Fibroblast of the aortic adventitia (primary cell): ENCODE data around the gene CCDC141. TPM values are rescaled to one million over a fixed set of nuclear protein-coding genes. Genes with fewer than 3 reads are reported as not detected.
A peak's percentile ranks its signal among the peaks of the same experiment; 100 is the strongest.

ENCODE experiments used
- DNase-seq: peaks from one replicate; pipeline ENCODE4 v3.0.0-alpha.2; 2010; ENCODE audit warnings: low read depth
- H3K4me3 ChIP-seq: 2 replicates; pipeline ENCODE4 v1.5.1; 2011; ENCODE audit warnings: low read depth, mild to moderate bottlenecking, control low read depth, low read length, moderate library complexity
- CTCF ChIP-seq: IDR thresholded peaks from 2 replicates; pipeline ENCODE4 v1.5.1; 2011; ENCODE audit warnings: mild to moderate bottlenecking, low read length, control low read depth, inconsistent platforms; ENCODE audit not compliant: insufficient read depth
- total RNA-seq: library from RNA; depleted of rRNA; stranded (reverse); fragments of >200 nt; gene quantifications from 2 replicates; pipeline ENCODE4 v1.2.3, GENCODE V29; 2012; ENCODE audit warnings: low replicate concordance

CCDC141 gene
- total RNA-seq, 1 donor, result 2.7 TPM

- peak; percentile 43 for DNase-seq
- no peak overlapping the region for H3K4me3 ChIP-seq
- TF ChIP-seq CTCF, result no peak
Observed at GRCh38 chr2:178844269-178844668, 205.7 kb downstream of the CCDC141 start.

- no peak for TF ChIP-seq CTCF
- no peak overlapping the region for H3K4me3 ChIP-seq
- DNase-seq, result no peak
Observed at GRCh38 chr2:178843697-178844096, 206.2 kb downstream of the CCDC141 start.

- TF ChIP-seq CTCF, result no peak
- H3K4me3 ChIP-seq, result no peak overlapping the region
- no peak for DNase-seq
Observed at GRCh38 chr2:178836807-178837206, 213.1 kb downstream of the CCDC141 start.

- TF ChIP-seq CTCF, result no peak
- DNase-seq, result no peak
- no peak overlapping the region for H3K4me3 ChIP-seq
Observed at GRCh38 chr2:178834086-178834485, 215.9 kb downstream of the CCDC141 start.

- no peak for DNase-seq
- TF ChIP-seq CTCF, result no peak
- no peak overlapping the region for H3K4me3 ChIP-seq
Observed at GRCh38 chr2:178833382-178833781, 216.6 kb downstream of the CCDC141 start.

- no peak for TF ChIP-seq CTCF
Observed at GRCh38 chr2:178830451-178830850, 219.5 kb downstream of the CCDC141 start.

GRCh38 chr2:178829981-178830380, 220.0 kb downstream of the CCDC141 start:
- peak; percentile 14 for DNase-seq
- no peak overlapping the region for H3K4me3 ChIP-seq
- TF ChIP-seq CTCF, result no peak

More at GRCh38 chr2:178830451-178830850, 219.5 kb downstream of the CCDC141 start:
- no peak for DNase-seq
- no peak overlapping the region for H3K4me3 ChIP-seq
